Hepatocyte (in vitro differentiated cells): ENCODE results near the gene APIP. TPM values are rescaled to one million over a fixed set of nuclear protein-coding genes. Genes with fewer than 3 reads are reported as not detected.
A peak's percentile ranks its signal among the peaks of the same experiment; 100 is the strongest.

Experiments
- DNase-seq: peaks from one replicate; pipeline ENCODE4 v3.0.0-alpha.2; 2016; ENCODE audit warnings: low spot score
- H2AFZ ChIP-seq: fragments of 200-600 bp; sonication (generic); 2 replicates; pipeline ENCODE4 v1.6.0; 2016; ENCODE audit warnings: antibody characterized with exemption, mild to moderate bottlenecking
- H3K27ac ChIP-seq: fragments of 200-600 bp; sonication (generic); 2 replicates; pipeline ENCODE4 v1.5.1; 2016; ENCODE audit warnings: mild to moderate bottlenecking
- H3K27me3 ChIP-seq: fragments of 200-600 bp; sonication (generic); 2 replicates; pipeline ENCODE4 v1.6.1; 2016
- H3K36me3 ChIP-seq: fragments of 200-600 bp; sonication (generic); replicated peaks from 2 replicates; pipeline ENCODE4 v1.5.1; 2016; ENCODE audit warnings: low read depth; ENCODE audit not compliant: insufficient read depth
- H3K4me1 ChIP-seq: fragments of 200-600 bp; sonication (generic); 2 replicates; pipeline ENCODE4 v1.5.1; 2016; ENCODE audit warnings: mild to moderate bottlenecking, moderate library complexity; ENCODE audit not compliant: insufficient read depth
- H3K4me2 ChIP-seq: fragments of 200-600 bp; sonication (generic); 2 replicates; pipeline ENCODE4 v1.6.0; 2016
- H3K4me3 ChIP-seq: fragments of 200-600 bp; sonication (generic); 2 replicates; pipeline ENCODE4 v1.5.1; 2016; ENCODE audit warnings: mild to moderate bottlenecking
- H3K79me2 ChIP-seq: fragments of 200-600 bp; sonication (generic); 2 replicates; pipeline ENCODE4 v1.6.0; 2017; ENCODE audit warnings: mild to moderate bottlenecking
- H3K9me2 ChIP-seq: fragments of 200-600 bp; sonication (generic); replicated peaks from 2 replicates; pipeline ENCODE4 v1.6.0; 2017; ENCODE audit warnings: mild to moderate bottlenecking; ENCODE audit not compliant: insufficient read depth
- H3K9me3 ChIP-seq: fragments of 200-600 bp; sonication (generic); 2 replicates; pipeline ENCODE4 v1.5.1; 2016; ENCODE audit warnings: low read depth, mild to moderate bottlenecking
- H4K20me1 ChIP-seq: fragments of 200-600 bp; sonication (generic); 2 replicates; pipeline ENCODE4 v1.6.0; 2016; ENCODE audit warnings: mild to moderate bottlenecking; ENCODE audit not compliant: insufficient read depth, poor library complexity, severe bottlenecking
- EZH2 ChIP-seq: fragments of 200-600 bp; sonication (generic); IDR thresholded peaks from 2 replicates; pipeline ENCODE4 v1.6.1; 2016; ENCODE audit warnings: antibody characterized with exemption, mild to moderate bottlenecking, borderline replicate concordance
- EZH2phosphoT487 ChIP-seq: fragments of 200-600 bp; sonication (generic); IDR thresholded peaks from one replicate; pipeline ENCODE4 v1.6.1; 2018; ENCODE audit warnings: antibody characterized with exemption, mild to moderate bottlenecking, low read depth, moderate library complexity; ENCODE audit not compliant: unreplicated experiment, severe bottlenecking
- WGBS: methylation state at CpG from one replicate; pipeline ENCODE4 v1.1.6; 2016; ENCODE audit warnings: low lambda C conversion rate; ENCODE audit errors: missing lambda C conversion rate; 5-methylcytosine and 5-hydroxymethylcytosine counted together
- polyA plus RNA-seq: library from polyadenylated mRNA; unstranded; fragments of >200 nt; fragmentation: Nextera tagmentation; extraction: Ambion mirVana; gene quantifications from 2 replicates; pipeline ENCODE4 v1.2.1, GENCODE V29; 2016
- total RNA-seq: library from RNA; depleted of rRNA; stranded (reverse); fragments of >200 nt; gene quantifications from 2 replicates; pipeline ENCODE4 v1.2.3, GENCODE V29; 2014
- TF ChIP-seq, protein P1 (sequence below): fragments of 200-600 bp; sonication (generic); IDR thresholded peaks from 2 replicates; pipeline ENCODE4 v1.5.1; 2016; ENCODE audit warnings: antibody characterized with exemption, mild to moderate bottlenecking; ENCODE audit not compliant: poor library complexity

Gene APIP
- total and polyA plus RNA-seq, 2 experiments from 2014 or later, result 25.9 to 26.8 TPM

DNA sequence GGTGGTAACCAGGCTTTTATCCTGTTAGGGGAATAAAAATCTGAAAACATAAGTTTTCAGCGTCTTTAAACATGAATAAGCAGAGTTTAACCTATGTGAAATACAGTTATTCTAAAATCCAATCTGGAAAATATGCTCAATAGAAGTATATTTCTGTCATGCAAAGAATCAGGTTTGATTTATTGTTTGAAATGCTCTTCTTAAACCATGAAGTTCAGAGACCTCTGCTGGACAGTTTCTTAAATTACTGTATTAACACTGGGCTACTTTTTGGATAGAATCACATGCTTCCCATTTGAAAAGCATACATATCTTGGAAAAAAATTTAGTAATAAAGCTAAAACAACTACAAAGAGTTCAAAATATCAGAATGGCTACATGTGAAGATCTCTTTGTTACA is 25.4 kb downstream of the APIP start:
- no peak overlapping the region for H3K27ac ChIP-seq
- no peaks in the 10 kb centered on the region for H3K27me3 ChIP-seq
- no peaks in the 10 kb centered on the region for H4K20me1 ChIP-seq
- H3K4me3 ChIP-seq, result no peak overlapping the region
- no peaks in the 10 kb centered on the region for H3K36me3 ChIP-seq
- DNase-seq, result peak; percentile 68
- peaks cover 4% of the 10 kb centered on the region for H3K4me1 ChIP-seq
- no peaks in the 10 kb centered on the region for H3K9me2 ChIP-seq
- H3K79me2 ChIP-seq, result no peaks in the 10 kb centered on the region
- H2AFZ ChIP-seq, result no peak overlapping the region
- H3K4me2 ChIP-seq, result no peak overlapping the region
- 87% methylated on average over 1 of the region's 1 CpG for WGBS
- no peaks in the 10 kb centered on the region for H3K9me3 ChIP-seq
- TF ChIP-seq, protein P1, sequence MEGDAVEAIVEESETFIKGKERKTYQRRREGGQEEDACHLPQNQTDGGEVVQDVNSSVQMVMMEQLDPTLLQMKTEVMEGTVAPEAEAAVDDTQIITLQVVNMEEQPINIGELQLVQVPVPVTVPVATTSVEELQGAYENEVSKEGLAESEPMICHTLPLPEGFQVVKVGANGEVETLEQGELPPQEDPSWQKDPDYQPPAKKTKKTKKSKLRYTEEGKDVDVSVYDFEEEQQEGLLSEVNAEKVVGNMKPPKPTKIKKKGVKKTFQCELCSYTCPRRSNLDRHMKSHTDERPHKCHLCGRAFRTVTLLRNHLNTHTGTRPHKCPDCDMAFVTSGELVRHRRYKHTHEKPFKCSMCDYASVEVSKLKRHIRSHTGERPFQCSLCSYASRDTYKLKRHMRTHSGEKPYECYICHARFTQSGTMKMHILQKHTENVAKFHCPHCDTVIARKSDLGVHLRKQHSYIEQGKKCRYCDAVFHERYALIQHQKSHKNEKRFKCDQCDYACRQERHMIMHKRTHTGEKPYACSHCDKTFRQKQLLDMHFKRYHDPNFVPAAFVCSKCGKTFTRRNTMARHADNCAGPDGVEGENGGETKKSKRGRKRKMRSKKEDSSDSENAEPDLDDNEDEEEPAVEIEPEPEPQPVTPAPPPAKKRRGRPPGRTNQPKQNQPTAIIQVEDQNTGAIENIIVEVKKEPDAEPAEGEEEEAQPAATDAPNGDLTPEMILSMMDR, result peak; percentile 61
- TF ChIP-seq EZH2 (no peak), EZH2phosphoT487 (no peak)

DNA sequence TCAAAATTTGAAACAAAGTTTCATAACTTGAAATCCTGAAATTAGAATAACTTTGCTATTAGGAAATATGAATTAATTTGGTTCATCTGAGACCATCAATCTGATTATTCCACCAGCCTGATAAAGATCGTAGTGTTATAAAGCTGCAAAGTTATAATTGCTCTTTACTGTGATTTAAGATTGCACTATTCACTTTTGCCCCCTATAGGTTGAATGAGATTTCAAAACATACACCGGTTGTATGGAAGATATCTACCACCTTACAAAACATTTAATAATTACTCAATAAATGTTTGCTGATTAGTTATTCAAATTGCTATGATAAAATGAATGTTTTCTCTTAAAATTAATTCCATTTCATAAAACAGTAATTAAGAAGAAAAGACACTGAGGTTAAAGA is 26.1 kb downstream of the APIP start:
- no peak overlapping the region for H3K4me3 ChIP-seq
- H3K27me3 ChIP-seq, result no peaks in the 10 kb centered on the region
- no peak overlapping the region for H3K4me2 ChIP-seq
- no peak overlapping the region for H2AFZ ChIP-seq
- no peak for DNase-seq
- TF ChIP-seq, protein P1, result peak; percentile 39
- TF ChIP-seq EZH2 (no peak), EZH2phosphoT487 (no peak)
- no peaks in the 10 kb centered on the region for H3K36me3 ChIP-seq
- H3K9me3 ChIP-seq, result no peaks in the 10 kb centered on the region
- 58% methylated on average over 2 of the region's 2 CpGs for WGBS
- H3K79me2 ChIP-seq, result no peaks in the 10 kb centered on the region
- H3K27ac ChIP-seq, result no peak overlapping the region
- peaks cover 4% of the 10 kb centered on the region for H3K4me1 ChIP-seq
- H3K9me2 ChIP-seq, result no peaks in the 10 kb centered on the region
- no peaks in the 10 kb centered on the region for H4K20me1 ChIP-seq

DNA sequence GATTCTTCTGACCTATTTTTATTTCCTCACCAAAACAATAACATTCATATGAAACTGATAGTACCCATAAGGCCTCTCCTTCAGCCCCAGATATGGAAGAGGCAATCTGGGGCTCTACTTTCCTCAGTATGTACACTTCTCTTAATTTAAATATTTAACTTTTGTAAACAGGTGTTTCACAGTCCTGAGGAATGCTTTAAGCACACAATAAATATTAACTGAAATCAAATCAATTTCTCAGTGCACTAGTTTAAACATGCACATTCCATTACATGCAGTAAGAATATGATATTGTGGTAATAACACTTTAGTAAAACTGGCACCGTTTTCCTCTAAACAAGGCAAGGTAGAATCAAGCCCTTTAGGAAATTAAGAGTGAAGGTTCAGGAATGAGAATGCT is 28.9 kb downstream of the APIP start:
- no peaks in the 10 kb centered on the region for H3K79me2 ChIP-seq
- no peak overlapping the region for H3K27ac ChIP-seq
- no peaks in the 10 kb centered on the region for H4K20me1 ChIP-seq
- H3K9me2 ChIP-seq, result no peaks in the 10 kb centered on the region
- H3K27me3 ChIP-seq, result no peaks in the 10 kb centered on the region
- TF ChIP-seq EZH2phosphoT487 (no peak), EZH2 (no peak)
- TF ChIP-seq, protein P1, result no peak
- WGBS, result 73% methylated on average over 1 of the region's 1 CpG
- DNase-seq, result no peak
- H3K4me2 ChIP-seq, result no peak overlapping the region
- H3K4me1 ChIP-seq, result peaks cover 4% of the 10 kb centered on the region
- H3K9me3 ChIP-seq, result no peaks in the 10 kb centered on the region
- H3K36me3 ChIP-seq, result no peaks in the 10 kb centered on the region
- H2AFZ ChIP-seq, result no peak overlapping the region
- H3K4me3 ChIP-seq, result no peak overlapping the region

DNA sequence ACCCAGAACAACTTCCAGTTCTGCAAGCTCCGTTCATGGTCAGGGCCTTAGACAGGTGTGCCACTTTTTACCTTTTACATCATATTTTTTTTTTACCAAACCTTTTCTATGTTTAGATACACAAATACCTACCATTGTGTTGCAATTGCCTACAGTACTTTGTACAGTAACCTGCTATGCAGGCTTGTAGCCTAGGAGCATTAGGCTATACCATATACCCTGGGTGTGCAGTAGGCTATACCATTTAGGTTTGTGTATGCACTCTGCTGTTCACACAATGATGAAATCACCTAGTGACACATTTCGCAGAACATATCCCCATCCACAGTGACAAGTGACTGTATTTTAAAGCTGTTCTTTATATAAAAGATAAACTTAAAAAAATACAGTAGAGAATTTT is 29.6 kb downstream of the APIP start:
- Histone ChIP-seq H3K9me2 (no peaks in the 10 kb centered on the region), H3K4me1 (peaks cover 4% of the 10 kb centered on the region), H3K27me3 (no peaks in the 10 kb centered on the region), H3K4me3 (no peak overlapping the region), H3K4me2 (no peak overlapping the region), H3K36me3 (no peaks in the 10 kb centered on the region), H3K27ac (no peak overlapping the region), H2AFZ (no peak overlapping the region), H3K79me2 (no peaks in the 10 kb centered on the region), H4K20me1 (no peaks in the 10 kb centered on the region), H3K9me3 (no peaks in the 10 kb centered on the region)
- 96% methylated on average over 2 of the region's 2 CpGs for WGBS
- DNase-seq, result no peak
- TF ChIP-seq EZH2 (no peak), EZH2phosphoT487 (no peak)
- TF ChIP-seq, protein P1, result no peak
